CD4-positive, alpha-beta T cell (primary cell): ENCODE results near the gene ADAMTSL1. TPM values are rescaled to one million over a fixed set of nuclear protein-coding genes. Genes with fewer than 3 reads are reported as not detected.

ENCODE experiments used
- ATAC-seq: fragments of 200-7000 bp; cut with Tn5 transposase; one replicate; pipeline ENCODE4 v1.10.0; 2022; ENCODE audit warnings: mild to moderate bottlenecking; ENCODE audit not compliant: poor library complexity
- CTCF ChIA-PET: fragments of 350-600 bp; sonication (Branson Sonifier 250); formaldehyde crosslinking; loops from one replicate; lab custom pipeline; 2021; ENCODE audit warnings: antibody characterized with exemption, inconsistent platforms; lab: Charles Lee
- POLR2A ChIA-PET: fragments of 350-600 bp; sonication (Branson Sonifier 250); formaldehyde crosslinking; loops from one replicate; lab custom pipeline; 2021; ENCODE audit warnings: antibody characterized with exemption, inconsistent platforms; lab: Charles Lee
- DNase-seq, 14 experiments: peaks; one replicate each; pipeline ENCODE4 v3.0.0-alpha.2; 2013 to 2020; ENCODE audit warnings: mixed read lengths in 2 of 14
- H3K27ac ChIP-seq, 2 donors: one replicate each; pipeline versions ENCODE4 v1.5.1 to v1.7.0; 2013; ENCODE audit warnings: low read length in 2 of 2, low read depth in 1 of 2, mild to moderate bottlenecking in 1 of 2
- H3K27me3 ChIP-seq, 2 experiments: 1 replicate in 1 of 2; 2 replicates in 1 of 2; pipeline versions ENCODE4 v1.6.1 to v1.7.0; 2013; ENCODE audit warnings: low read length in 2 of 2, control low read depth in 1 of 2, mild to moderate bottlenecking in 1 of 2, moderate library complexity in 1 of 2; ENCODE audit not compliant: insufficient read depth in 2 of 2, control insufficient read depth in 1 of 2
- H3K36me3 ChIP-seq: one replicate; pipeline ENCODE4 v1.6.1; 2013; ENCODE audit warnings: low read length, control low read depth; ENCODE audit not compliant: insufficient read depth
- H3K4me1 ChIP-seq: one replicate; pipeline ENCODE4 v1.6.1; 2013; ENCODE audit warnings: low read length, control low read depth; ENCODE audit not compliant: insufficient read depth
- H3K4me3 ChIP-seq: one replicate; pipeline ENCODE4 v1.5.1; 2013; ENCODE audit warnings: mild to moderate bottlenecking, low read length, moderate library complexity
- H3K9me3 ChIP-seq, 2 experiments: 1 replicate in 1 of 2; 2 replicates in 1 of 2; pipeline versions ENCODE4 v1.6.1 to v1.7.0; 2013; ENCODE audit warnings: low read length in 2 of 2, mild to moderate bottlenecking in 2 of 2, control low read depth in 1 of 2, moderate library complexity in 1 of 2; ENCODE audit not compliant: control insufficient read depth in 1 of 2, insufficient read depth in 1 of 2
- H3K27ac Mint-ChIP-seq: one replicate; pipeline ENCODE4 v1.8.0; 2020; ENCODE audit warnings: mixed read lengths
- H3K27me3 Mint-ChIP-seq: one replicate; pipeline ENCODE4 v1.8.0; 2021; ENCODE audit warnings: mixed read lengths
- H3K36me3 Mint-ChIP-seq: one replicate; pipeline ENCODE4 v1.8.0; 2021; ENCODE audit warnings: low read depth, mixed read lengths
- H3K4me1 Mint-ChIP-seq: one replicate; pipeline ENCODE4 v1.8.0; 2021; ENCODE audit warnings: low read depth, mixed read lengths
- H3K4me3 Mint-ChIP-seq: one replicate; pipeline ENCODE4 v1.8.0; 2020; ENCODE audit warnings: mild to moderate bottlenecking, mixed read lengths
- H3K9me3 Mint-ChIP-seq: one replicate; pipeline ENCODE4 v1.8.0; 2020; ENCODE audit warnings: mixed read lengths
- intact Hi-C, 2 experiments: fragments of 100-400 bp; cut with DNase I in 1 of 2; cut with micrococcal nuclease in 1 of 2; formaldehyde crosslinking; loops; one replicate each; pipeline versions ENCODE4 v1.15.1 to v1.9.0; 2023 to 2025; cut with DNase I, micrococcal nuclease
- total RNA-seq, 174 experiments: library from RNA in 2 of 174; stranded (reverse) in 2 of 174; gene quantifications; one replicate each; pipeline ENCODE4 v1.2.3 and lab custom pipeline; 2021 to 2026
- TF ChIP-seq, protein P1 (sequence below): fragments of 200-600 bp; IDR thresholded peaks from one replicate; pipeline ENCODE4 v1.8.0; 2022; ENCODE audit warnings: antibody characterized with exemption, mild to moderate bottlenecking

ADAMTSL1 gene
- total RNA-seq, 2 experiments from 2014 or later: not detected

DNA sequence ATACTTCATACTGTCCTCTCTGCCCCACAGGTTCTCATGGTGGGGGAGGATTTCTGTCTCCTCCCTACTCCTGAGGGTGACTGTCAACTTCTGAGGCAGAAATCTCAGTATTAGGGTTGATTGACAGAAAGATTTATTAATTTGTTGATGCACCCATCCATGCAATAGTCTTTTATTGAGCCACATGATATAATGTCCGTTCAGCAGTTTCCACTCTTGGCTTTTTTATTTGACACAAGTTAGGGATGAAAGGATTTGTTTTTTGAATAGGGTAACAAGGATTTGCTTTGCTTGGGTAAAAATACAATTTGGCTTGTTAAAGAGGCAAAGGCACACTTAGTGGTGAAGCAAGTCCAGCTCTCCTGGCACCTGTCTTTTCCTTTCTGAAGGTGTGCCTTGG lies 125.0 kb downstream of the ADAMTSL1 start:
- CTCF ChIA-PET: no interaction called here
- Histone ChIP-seq H3K36me3 (no peaks in the 10 kb centered on the region), H3K4me1 (no peaks in the 10 kb centered on the region), H3K4me3 (no peak overlapping the region), H3K9me3 (peaks cover 4 to 6% of the 10 kb centered on the region in 2 experiments), H3K27me3 (no peaks in the 10 kb centered on the region), H3K27ac (no peak overlapping the region)
- ATAC-seq (no peak), DNase-seq (no peak)
- TF ChIP-seq, protein P1, sequence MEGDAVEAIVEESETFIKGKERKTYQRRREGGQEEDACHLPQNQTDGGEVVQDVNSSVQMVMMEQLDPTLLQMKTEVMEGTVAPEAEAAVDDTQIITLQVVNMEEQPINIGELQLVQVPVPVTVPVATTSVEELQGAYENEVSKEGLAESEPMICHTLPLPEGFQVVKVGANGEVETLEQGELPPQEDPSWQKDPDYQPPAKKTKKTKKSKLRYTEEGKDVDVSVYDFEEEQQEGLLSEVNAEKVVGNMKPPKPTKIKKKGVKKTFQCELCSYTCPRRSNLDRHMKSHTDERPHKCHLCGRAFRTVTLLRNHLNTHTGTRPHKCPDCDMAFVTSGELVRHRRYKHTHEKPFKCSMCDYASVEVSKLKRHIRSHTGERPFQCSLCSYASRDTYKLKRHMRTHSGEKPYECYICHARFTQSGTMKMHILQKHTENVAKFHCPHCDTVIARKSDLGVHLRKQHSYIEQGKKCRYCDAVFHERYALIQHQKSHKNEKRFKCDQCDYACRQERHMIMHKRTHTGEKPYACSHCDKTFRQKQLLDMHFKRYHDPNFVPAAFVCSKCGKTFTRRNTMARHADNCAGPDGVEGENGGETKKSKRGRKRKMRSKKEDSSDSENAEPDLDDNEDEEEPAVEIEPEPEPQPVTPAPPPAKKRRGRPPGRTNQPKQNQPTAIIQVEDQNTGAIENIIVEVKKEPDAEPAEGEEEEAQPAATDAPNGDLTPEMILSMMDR: no peak
- H3K4me3 Mint-ChIP-seq: no peak overlapping the region
- H3K36me3 Mint-ChIP-seq: no peaks in the 10 kb centered on the region
- peaks cover 5% of the 10 kb centered on the region for H3K9me3 Mint-ChIP-seq
- no peak overlapping the region for H3K27ac Mint-ChIP-seq
- intact Hi-C loops: no loop called here
- no peaks in the 10 kb centered on the region for H3K4me1 Mint-ChIP-seq
- no peaks in the 10 kb centered on the region for H3K27me3 Mint-ChIP-seq
- POLR2A ChIA-PET: no interaction called here

DNA sequence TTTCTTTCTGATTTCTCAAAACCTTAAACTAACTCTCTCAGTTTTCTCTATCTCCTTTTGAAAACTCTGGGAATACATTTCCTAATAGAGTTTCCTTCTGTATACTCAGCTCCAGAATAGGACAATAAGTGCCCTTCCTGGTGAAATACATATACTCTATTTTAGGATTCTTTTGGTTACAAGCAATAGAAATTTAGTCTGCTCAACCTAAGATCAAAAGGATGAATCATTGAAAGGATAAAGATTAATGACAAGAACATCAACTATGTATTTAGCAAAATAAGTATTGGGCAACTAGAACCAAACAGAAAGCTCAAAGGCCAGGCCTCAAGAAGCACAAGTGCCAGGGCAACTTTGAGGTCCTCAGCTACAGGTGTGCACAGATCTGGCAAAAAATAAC lies 127.1 kb downstream of the ADAMTSL1 start:
- H3K4me3 Mint-ChIP-seq: no peak overlapping the region
- no peak overlapping the region for H3K27ac ChIP-seq
- ChIA-PET CTCF (no interaction called here), POLR2A (no interaction called here)
- no peaks in the 10 kb centered on the region for H3K36me3 Mint-ChIP-seq
- H3K27ac Mint-ChIP-seq: no peak overlapping the region
- H3K27me3 Mint-ChIP-seq: no peaks in the 10 kb centered on the region
- H3K4me3 ChIP-seq: no peak overlapping the region
- H3K9me3 Mint-ChIP-seq: no peaks in the 10 kb centered on the region
- no peaks in the 10 kb centered on the region for H3K9me3 ChIP-seq
- H3K4me1 ChIP-seq: no peaks in the 10 kb centered on the region
- ATAC-seq: no peak
- TF ChIP-seq, protein P1: no peak
- DNase-seq: no peak
- no peaks in the 10 kb centered on the region for H3K36me3 ChIP-seq
- no peaks in the 10 kb centered on the region for H3K27me3 ChIP-seq
- intact Hi-C loops: no loop called here
- no peaks in the 10 kb centered on the region for H3K4me1 Mint-ChIP-seq

DNA sequence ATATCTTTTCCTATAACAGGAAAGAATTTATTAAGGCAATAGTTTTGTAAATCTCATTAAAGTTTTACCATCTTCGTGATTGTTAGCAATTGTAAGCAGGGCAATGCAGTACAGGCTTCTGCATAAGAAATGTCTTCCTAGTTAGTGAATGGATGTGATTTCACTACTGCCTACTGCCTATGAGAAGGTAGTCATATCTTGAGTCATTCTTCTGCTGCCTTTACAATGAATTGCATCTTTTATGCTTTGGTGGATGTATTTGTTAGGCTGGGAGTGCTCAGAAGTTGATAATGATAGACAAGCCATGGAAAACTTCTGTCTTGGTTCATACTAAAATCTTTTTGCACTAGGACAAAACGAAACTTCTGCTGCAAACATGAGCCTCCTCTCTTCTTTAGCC lies 128.0 kb downstream of the ADAMTSL1 start:
- Histone ChIP-seq H3K4me1 (no peaks in the 10 kb centered on the region), H3K9me3 (no peaks in the 10 kb centered on the region), H3K4me3 (no peak overlapping the region), H3K27me3 (no peaks in the 10 kb centered on the region), H3K36me3 (no peaks in the 10 kb centered on the region), H3K27ac (no peak overlapping the region)
- Mint-ChIP-seq H3K27me3 (no peaks in the 10 kb centered on the region), H3K27ac (no peak overlapping the region), H3K36me3 (no peaks in the 10 kb centered on the region), H3K4me3 (no peak overlapping the region), H3K4me1 (no peaks in the 10 kb centered on the region), H3K9me3 (no peaks in the 10 kb centered on the region)
- TF ChIP-seq, protein P1: no peak
- DNase-seq (no peak), ATAC-seq (no peak)
- ChIA-PET CTCF (no interaction called here), POLR2A (no interaction called here)
- intact Hi-C loops: no loop called here
